Measurements from ENCODE around the gene CACNA1G.

Gene CACNA1G

GRCh38 chr17:50523208-50523607 lies 37.3 kb upstream of the CACNA1G start:
- H3K4me3 ChIP-seq (ENCODE audit: low read length) = no peak overlapping the region
- no peak for TF ChIP-seq CTCF (conservative IDR thresholded peaks at IDR 0.05; ENCODE audit: low read length)
- DNase-seq (ENCODE audit: low read depth) = no peak

DNA sequence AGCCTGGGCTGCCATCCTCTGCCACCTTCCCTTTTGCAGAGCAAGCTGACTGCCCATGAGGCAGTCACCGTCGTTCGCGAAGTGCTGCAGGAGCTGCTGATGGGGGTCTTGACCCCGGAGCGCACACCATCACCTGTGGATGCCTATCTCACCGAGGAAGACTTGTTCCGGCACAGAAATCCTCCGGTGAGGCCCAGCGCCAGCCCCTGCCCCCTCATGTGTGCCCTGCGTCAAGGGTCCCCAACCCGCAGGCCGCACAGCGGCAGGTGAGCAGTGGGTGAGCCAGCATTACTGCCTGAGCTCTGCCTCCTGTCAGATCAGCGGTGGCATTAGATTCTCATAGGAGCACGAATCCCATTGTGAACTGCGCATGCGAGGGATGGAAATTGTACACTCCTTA lies 35.7 kb upstream of the CACNA1G start:
- no peak for DNase-seq (ENCODE audit: low read depth)
- H3K4me3 ChIP-seq (ENCODE audit: low read length) = no peak overlapping the region
- TF ChIP-seq CTCF (conservative IDR thresholded peaks at IDR 0.05; ENCODE audit: low read length) = no peak

DNA sequence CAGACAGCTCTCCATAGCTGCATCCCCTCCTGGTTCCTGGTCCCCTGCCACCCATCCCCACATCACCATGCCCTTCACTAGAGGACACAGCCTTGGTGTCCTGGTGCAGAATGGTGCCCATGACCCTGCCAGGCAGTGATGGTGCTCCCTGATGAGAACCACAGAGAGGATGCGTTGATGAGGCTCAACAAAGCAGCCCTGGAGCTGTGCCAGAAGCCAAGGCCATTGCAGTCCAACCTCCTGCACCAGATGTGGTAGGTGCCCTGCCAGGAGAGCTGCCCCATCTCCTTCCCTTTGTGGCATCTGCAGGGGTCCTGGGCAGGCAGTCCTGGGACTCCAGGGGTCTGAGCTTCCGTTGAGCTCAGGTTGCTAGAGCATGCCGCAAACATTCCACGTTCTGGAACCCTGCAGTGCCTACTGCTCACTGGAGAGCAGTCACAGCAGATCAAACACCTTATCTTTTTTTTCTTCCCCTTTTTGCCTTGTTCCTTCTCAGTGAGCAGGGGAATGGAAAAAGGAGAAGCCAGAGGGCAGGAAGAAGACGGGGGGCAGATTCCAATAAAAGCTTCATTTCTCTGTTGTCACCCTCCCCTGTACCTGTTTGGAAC lies 33.3 kb upstream of the CACNA1G start:
- H3K4me3 ChIP-seq (ENCODE audit: low read length) = no peak overlapping the region
- no peak for DNase-seq (ENCODE audit: low read depth)
- TF ChIP-seq CTCF (conservative IDR thresholded peaks at IDR 0.05; ENCODE audit: low read length) = no peak

DNA sequence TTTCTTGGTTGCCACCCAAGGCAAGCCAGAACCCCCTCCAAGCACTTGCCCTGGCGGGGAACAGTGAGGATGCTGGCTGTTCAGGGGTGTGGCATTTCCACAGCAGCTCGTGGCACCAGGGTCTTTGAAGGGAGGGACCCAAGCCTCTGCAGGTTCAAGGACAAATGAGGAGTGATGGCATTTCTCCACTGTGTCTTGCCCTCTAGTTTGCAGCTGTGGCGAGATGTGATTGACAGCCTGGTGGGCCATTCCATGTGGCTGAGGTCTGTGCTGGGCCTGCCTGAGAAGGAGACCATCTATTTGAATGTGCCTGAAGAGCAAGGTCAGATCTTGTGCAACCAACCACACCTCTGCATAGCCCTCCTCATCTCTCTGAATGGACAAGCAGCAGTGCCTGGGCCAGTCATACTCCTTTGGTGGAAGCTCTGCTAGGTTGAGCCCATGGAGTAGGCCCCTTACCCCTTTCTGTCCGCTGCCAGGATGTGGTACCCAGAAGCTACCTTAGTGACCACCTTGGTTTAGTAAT lies 32.5 kb upstream of the CACNA1G start:
- TF ChIP-seq CTCF (conservative IDR thresholded peaks at IDR 0.05; ENCODE audit: low read length) = no peak
- no peak overlapping the region for H3K4me3 ChIP-seq (ENCODE audit: low read length)
- no peak for DNase-seq (ENCODE audit: low read depth)

DNA sequence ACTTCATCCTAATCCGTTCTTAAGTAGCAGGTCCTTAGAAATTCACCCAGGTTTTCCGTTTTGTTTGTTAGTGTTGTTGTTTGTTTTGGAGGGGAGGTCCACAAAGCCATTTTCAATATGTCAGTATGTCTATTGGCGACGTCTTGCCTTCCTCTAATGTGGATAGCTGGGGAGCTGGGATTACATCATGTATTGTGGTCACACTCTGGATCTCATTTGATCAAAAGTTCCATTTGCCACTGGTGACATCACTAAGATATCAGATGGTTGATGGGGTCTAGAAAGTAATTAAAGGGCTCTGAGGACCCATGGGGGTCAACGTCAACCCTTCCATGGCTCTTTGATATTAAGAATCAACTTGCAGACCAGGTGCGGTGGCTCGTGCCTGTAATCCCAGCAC lies 30.7 kb upstream of the CACNA1G start:
- no peak overlapping the region for H3K4me3 ChIP-seq (ENCODE audit: low read length)
- DNase-seq (ENCODE audit: low read depth) = no peak
- TF ChIP-seq CTCF (conservative IDR thresholded peaks at IDR 0.05; ENCODE audit: low read length) = no peak

GRCh38 chr17:50531428-50532025 lies 29.0 kb upstream of the CACNA1G start:
- TF ChIP-seq CTCF (conservative IDR thresholded peaks at IDR 0.05; ENCODE audit: low read length) = no peak
- no peak for DNase-seq (ENCODE audit: low read depth)
- no peak overlapping the region for H3K4me3 ChIP-seq (ENCODE audit: low read length)

DNA sequence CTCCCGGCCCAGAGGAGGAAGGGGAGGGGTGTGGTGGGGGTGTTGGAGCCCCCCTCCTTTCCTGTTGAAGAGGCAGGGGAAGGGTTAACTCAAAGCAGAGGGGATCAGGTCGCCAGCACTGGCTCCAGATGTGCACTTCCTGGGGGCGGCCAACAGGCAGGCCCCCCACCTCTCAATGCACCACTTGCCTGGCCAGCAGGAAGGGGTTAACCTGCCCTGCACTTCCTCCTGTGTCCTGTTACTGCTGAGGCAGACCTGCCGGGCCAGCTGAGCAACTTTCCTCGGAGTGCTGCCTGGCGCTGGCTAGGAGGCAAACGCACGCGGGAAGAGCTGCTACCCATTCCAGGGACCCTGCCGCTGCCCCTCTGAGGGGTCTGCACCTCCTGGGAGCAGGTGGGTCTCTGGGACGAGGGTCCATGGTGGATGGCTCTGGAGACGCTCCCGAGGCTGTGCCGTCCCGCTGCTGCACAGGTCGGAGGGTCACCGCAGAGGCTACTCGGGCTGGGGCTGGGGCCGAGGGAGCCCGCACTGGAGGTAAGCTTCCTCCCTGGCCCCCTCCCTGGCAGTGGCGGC lies 28.0 kb upstream of the CACNA1G start, which contains the start of gene EPN3:
TSS of gene EPN3 (plus strand) at position 284 of the 573 bp plus-strand sequence. CDS start 3,822 bp downstream, outside the sequence.
- no peak for TF ChIP-seq CTCF (conservative IDR thresholded peaks at IDR 0.05; ENCODE audit: low read length)
- DNase-seq (ENCODE audit: low read depth) = no peak
- no peak within 1 kb of the TSS for H3K4me3 ChIP-seq (ENCODE audit: low read length)
